ENCODE results near the gene USP8. TPM values are rescaled to one million over a fixed set of nuclear protein-coding genes. Genes with fewer than 3 reads are reported as not detected.

USP8 gene
- total and polyA plus RNA-seq, 2 of the 4 experiments (the other 2 are of a cell fraction), result 25.4 to 52.2 TPM

DNA sequence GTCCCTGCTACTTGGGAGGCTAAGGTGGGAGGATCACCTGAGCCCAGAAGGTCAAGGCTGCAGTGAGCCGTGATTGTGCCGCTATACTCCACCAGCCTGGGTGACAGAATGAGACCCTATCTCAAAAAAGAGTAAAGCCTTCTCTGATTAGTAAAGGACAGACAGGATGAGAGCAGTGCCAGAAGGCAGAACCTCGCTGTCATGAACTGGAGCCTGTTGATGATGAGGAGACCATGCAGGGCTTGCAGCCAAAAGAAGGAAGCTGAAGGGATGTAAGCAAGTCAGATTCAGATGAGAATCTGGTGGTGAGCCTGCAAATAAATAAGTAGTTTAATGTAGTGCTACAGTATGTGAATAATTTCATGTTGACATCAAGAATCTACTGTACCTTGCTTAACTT, 69.4 kb downstream of the USP8 start:
- DNase-seq (peak; percentile 1), ATAC-seq (ENCODE audit: low read depth) (no peak)
- no peaks in the 10 kb centered on the region; the same call in 1 of the 2 replicates for H3K9me1 ChIP-seq (ENCODE audit: insufficient read depth, low read length)
- peaks cover 37% of the 10 kb centered on the region for H3K36me3 ChIP-seq (ENCODE audit: control insufficient read depth, insufficient read depth, low read length)
- no peaks in the 10 kb centered on the region; the same call in 1 of the 2 replicates for H4K20me1 ChIP-seq (ENCODE audit: insufficient read depth, low read length)
- H2BK20ac ChIP-seq (ENCODE audit: low read depth, low read length), result no peak overlapping the region
- no peak overlapping the region for H2BK5ac ChIP-seq (ENCODE audit: low read depth, low read length, poor library complexity, severe bottlenecking)
- H4K8ac ChIP-seq (ENCODE audit: low read depth in 2 of 2, low read length in 2 of 2), result no peak overlapping the region
- H4K5ac ChIP-seq (ENCODE audit: low read depth, low read length), result no peak overlapping the region
- H2AFZ ChIP-seq (replicated peaks; ENCODE audit: low read length, poor library complexity), result no peak overlapping the region
- H3K9ac ChIP-seq (ENCODE audit: low read depth, low read length), result no peak overlapping the region
- H3K56ac ChIP-seq (ENCODE audit: extremely low read depth, insufficient read depth, low read length), result no peak overlapping the region
- in situ Hi-C loops (cut with MboI; ENCODE audit: low sequenced_read_pairs), result no loop called here
- H2AK9ac ChIP-seq (replicated peaks; ENCODE audit: low read depth, low read length, poor library complexity), result no peak overlapping the region
- no peak overlapping the region for H2BK120ac ChIP-seq (ENCODE audit: low read depth, low read length)
- H3K4me2 ChIP-seq (ENCODE audit: low read depth, low read length), result no peak overlapping the region
- TF ChIP-seq NFE2L2 (IDR thresholded peaks at IDR 0.05; ENCODE audit: low read depth, low read length) (no peak), CHD1 (IDR thresholded peaks at IDR 0.05; ENCODE audit: low read depth, low read length) (no peak), MAFK (IDR thresholded peaks at IDR 0.05; ENCODE audit: low read depth, low read length) (no peak), MAZ (IDR thresholded peaks at IDR 0.05; ENCODE audit: borderline replicate concordance, low read depth, low read length) (no peak), CEBPB (IDR thresholded peaks at IDR 0.05; ENCODE audit: low read depth, low read length) (no peak), RFX5 (IDR thresholded peaks at IDR 0.05; ENCODE audit: low read depth, low read length) (no peak), SMC3 (IDR thresholded peaks at IDR 0.05; ENCODE audit: low read depth, low read length) (no peak), RCOR1 (IDR thresholded peaks at IDR 0.05; ENCODE audit: insufficient replicate concordance, low read length) (no peak)
- TF ChIP-seq, protein P1, sequence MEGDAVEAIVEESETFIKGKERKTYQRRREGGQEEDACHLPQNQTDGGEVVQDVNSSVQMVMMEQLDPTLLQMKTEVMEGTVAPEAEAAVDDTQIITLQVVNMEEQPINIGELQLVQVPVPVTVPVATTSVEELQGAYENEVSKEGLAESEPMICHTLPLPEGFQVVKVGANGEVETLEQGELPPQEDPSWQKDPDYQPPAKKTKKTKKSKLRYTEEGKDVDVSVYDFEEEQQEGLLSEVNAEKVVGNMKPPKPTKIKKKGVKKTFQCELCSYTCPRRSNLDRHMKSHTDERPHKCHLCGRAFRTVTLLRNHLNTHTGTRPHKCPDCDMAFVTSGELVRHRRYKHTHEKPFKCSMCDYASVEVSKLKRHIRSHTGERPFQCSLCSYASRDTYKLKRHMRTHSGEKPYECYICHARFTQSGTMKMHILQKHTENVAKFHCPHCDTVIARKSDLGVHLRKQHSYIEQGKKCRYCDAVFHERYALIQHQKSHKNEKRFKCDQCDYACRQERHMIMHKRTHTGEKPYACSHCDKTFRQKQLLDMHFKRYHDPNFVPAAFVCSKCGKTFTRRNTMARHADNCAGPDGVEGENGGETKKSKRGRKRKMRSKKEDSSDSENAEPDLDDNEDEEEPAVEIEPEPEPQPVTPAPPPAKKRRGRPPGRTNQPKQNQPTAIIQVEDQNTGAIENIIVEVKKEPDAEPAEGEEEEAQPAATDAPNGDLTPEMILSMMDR (conservative IDR thresholded peaks at IDR 0.05; ENCODE audit: low read depth, low read length), result no peak
- TF ChIP-seq, protein P2, sequence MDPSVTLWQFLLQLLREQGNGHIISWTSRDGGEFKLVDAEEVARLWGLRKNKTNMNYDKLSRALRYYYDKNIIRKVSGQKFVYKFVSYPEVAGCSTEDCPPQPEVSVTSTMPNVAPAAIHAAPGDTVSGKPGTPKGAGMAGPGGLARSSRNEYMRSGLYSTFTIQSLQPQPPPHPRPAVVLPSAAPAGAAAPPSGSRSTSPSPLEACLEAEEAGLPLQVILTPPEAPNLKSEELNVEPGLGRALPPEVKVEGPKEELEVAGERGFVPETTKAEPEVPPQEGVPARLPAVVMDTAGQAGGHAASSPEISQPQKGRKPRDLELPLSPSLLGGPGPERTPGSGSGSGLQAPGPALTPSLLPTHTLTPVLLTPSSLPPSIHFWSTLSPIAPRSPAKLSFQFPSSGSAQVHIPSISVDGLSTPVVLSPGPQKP (IDR thresholded peaks at IDR 0.05; ENCODE audit: borderline replicate concordance, low read depth, low read length), result no peak
- TF ChIP-seq, protein P3, sequence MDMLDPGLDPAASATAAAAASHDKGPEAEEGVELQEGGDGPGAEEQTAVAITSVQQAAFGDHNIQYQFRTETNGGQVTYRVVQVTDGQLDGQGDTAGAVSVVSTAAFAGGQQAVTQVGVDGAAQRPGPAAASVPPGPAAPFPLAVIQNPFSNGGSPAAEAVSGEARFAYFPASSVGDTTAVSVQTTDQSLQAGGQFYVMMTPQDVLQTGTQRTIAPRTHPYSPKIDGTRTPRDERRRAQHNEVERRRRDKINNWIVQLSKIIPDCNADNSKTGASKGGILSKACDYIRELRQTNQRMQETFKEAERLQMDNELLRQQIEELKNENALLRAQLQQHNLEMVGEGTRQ (IDR thresholded peaks at IDR 0.05; ENCODE audit: low read depth, low read length), result no peak
- intact Hi-C loops (cut with micrococcal nuclease), result no loop called here
- no peaks in the 10 kb centered on the region; a peak in 1 of 4 replicates for H3K79me1 ChIP-seq (ENCODE audit: low read depth in 1 of 2, low read length in 2 of 2)
- no peak overlapping the region for H3K18ac ChIP-seq (ENCODE audit: low read depth, low read length)
- ChIA-PET POLR2A (ENCODE audit: unreplicated experiment) (no interaction called here), CTCF (no interaction called here)
- no peak overlapping the region for H3K14ac ChIP-seq (replicated peaks; ENCODE audit: low read depth, low read length)
- dilution Hi-C loops (cut with HindIII; ENCODE audit: low sequenced_read_pairs, unreplicated experiment), result no loop called here
- 100% methylated on average over 2 of the region's 3 CpGs; no CpG with 5 or more reads in 1 of the 2 experiments for whole genome bisulfite sequencing, 2 experiments (ENCODE audit: extremely low coverage in 2 of 2, insufficient read length in 1 of 2)
- H3K4me3 ChIP-seq (ENCODE audit: insufficient read depth, low read depth, low read length), result no peak overlapping the region
- H2BK15ac ChIP-seq (ENCODE audit: low read depth, low read length), result no peak overlapping the region
- BruUV-seq (replicated peaks), result no TSS peak
- H3K27me3 ChIP-seq (ENCODE audit: control insufficient read depth, insufficient read depth, low read length), result no peaks in the 10 kb centered on the region
- H3K23ac ChIP-seq (ENCODE audit: low read depth, low read length), result no peak overlapping the region
- no peak overlapping the region for H2AK5ac ChIP-seq (ENCODE audit: low read depth, low read length)
- no peak overlapping the region for H3K27ac ChIP-seq (ENCODE audit: insufficient read depth, low read length)
- H3K4ac ChIP-seq (ENCODE audit: low read depth, low read length), result no peak overlapping the region
- no peak overlapping the region for H4K91ac ChIP-seq (ENCODE audit: insufficient read depth, low read depth, low read length)
- no peaks in the 10 kb centered on the region for H3K9me3 ChIP-seq (ENCODE audit: control insufficient read depth, insufficient read depth, low read length)
- no peaks in the 10 kb centered on the region for H3K4me1 ChIP-seq (ENCODE audit: control insufficient read depth, insufficient read depth, low read length)
